Measurements from ENCODE around the gene PITPNM1.

PITPNM1 gene

GRCh38 chr11:67463680-67464410 lies 41.3 kb downstream of the PITPNM1 start:
- DNase-seq: no peak

- no peak for DNase-seq
These were observed 42.0 kb downstream of the PITPNM1 start for GRCh38 chr11:67463186-67463585.

GRCh38 chr11:67458266-67458665 lies 46.9 kb downstream of the PITPNM1 start:
- DNase-seq: no peak

- DNase-seq: no peak
These were observed 47.7 kb downstream of the PITPNM1 start for GRCh38 chr11:67457453-67457852.

- no peak for DNase-seq
These were observed 49.0 kb downstream of the PITPNM1 start for GRCh38 chr11:67456068-67456705.

- no peak for DNase-seq
These were observed 50.1 kb downstream of the PITPNM1 start, which contains the start of gene CABP4 for GRCh38 chr11:67455054-67455453. TSS of gene CABP4 (plus strand) at chr11:67455354. CDS start at chr11:67455424, 70 bp downstream.

GRCh38 chr11:67453816-67454732 lies 51.1 kb downstream of the PITPNM1 start:
- no peak for DNase-seq

GRCh38 chr11:67452141-67452952 lies 52.8 kb downstream of the PITPNM1 start, which contains the start of gene GPR152:
TSS of gene GPR152 (minus strand) at chr11:67452729. CDS start at chr11:67452724, 5 bp downstream.
- DNase-seq: no peak

GRCh38 chr11:67451658-67451976 lies 53.5 kb downstream of the PITPNM1 start:
- no peak for DNase-seq

GRCh38 chr11:67450796-67451657 lies 54.1 kb downstream of the PITPNM1 start:
- no peak for DNase-seq

GRCh38 chr11:67449116-67449844 lies 55.9 kb downstream of the PITPNM1 start:
- DNase-seq: no peak

GRCh38 chr11:67448220-67448609 lies 56.9 kb downstream of the PITPNM1 start:
- DNase-seq: no peak

- DNase-seq: no peak
These were observed 59.6 kb downstream of the PITPNM1 start for GRCh38 chr11:67445515-67445914.

- no peak for DNase-seq
These were observed 62.4 kb downstream of the PITPNM1 start for GRCh38 chr11:67442504-67443404.
